Kidney (tissue), 14 donors: Measurements from ENCODE around the gene SLC66A1. TPM values are rescaled to one million over a fixed set of nuclear protein-coding genes. Genes with fewer than 3 reads are reported as not detected.

ENCODE experiments used
- DNase-seq, 5 donors: peaks; one replicate each; pipeline ENCODE4 v3.0.0-alpha.2; 2013 to 2020
- FAIRE-seq: peaks from 2 replicates; lab custom pipeline; 2012; peaks lifted over from hg19 to GRCh38; lab: Jason Lieb, UNC
- H3K27ac ChIP-seq, 2 donors: one replicate each; pipeline ENCODE4 v1.7.0; 2013; ENCODE audit warnings: low read depth in 2 of 2, low read length in 2 of 2, inconsistent platforms in 1 of 2
- H3K27me3 ChIP-seq: one replicate; pipeline ENCODE4 v1.7.1; 2013; ENCODE audit warnings: low read length, inconsistent platforms; ENCODE audit not compliant: control insufficient read depth, insufficient read depth
- H3K36me3 ChIP-seq, 3 donors: one replicate each; pipeline versions ENCODE4 v1.7.0 to v1.7.1; 2013; ENCODE audit warnings: low read length in 3 of 3, control low read depth in 1 of 3, inconsistent platforms in 1 of 3; ENCODE audit not compliant: insufficient read depth in 3 of 3, control insufficient read depth in 2 of 3
- H3K4me1 ChIP-seq, 3 donors: one replicate each; pipeline versions ENCODE4 v1.7.0 to v1.7.1; 2013; ENCODE audit warnings: low read length in 3 of 3, inconsistent platforms in 1 of 3, low read depth in 1 of 3; ENCODE audit not compliant: control insufficient read depth in 2 of 3, insufficient read depth in 2 of 3
- H3K4me3 ChIP-seq, 3 donors: one replicate each; pipeline versions ENCODE4 v1.7.0 to v1.8.1; 2013; ENCODE audit warnings: low read length in 3 of 3, control low read depth in 1 of 3, inconsistent platforms in 1 of 3
- H3K9ac ChIP-seq, 3 donors: one replicate each; pipeline versions ENCODE4 v1.7.0 to v1.7.1; 2013; ENCODE audit warnings: low read length in 3 of 3, control low read depth in 1 of 3, inconsistent platforms in 1 of 3
- H3K9me3 ChIP-seq, 3 donors: one replicate each; pipeline versions ENCODE4 v1.7.0 to v1.7.1; 2013; ENCODE audit warnings: low read length in 3 of 3, control low read depth in 1 of 3, inconsistent platforms in 1 of 3; ENCODE audit not compliant: control insufficient read depth in 2 of 3, insufficient read depth in 1 of 3
- intact Hi-C: fragments of 100-400 bp; cut with DNase I; formaldehyde crosslinking; loops from one replicate; pipeline ENCODE4 v1.11.1; 2022
- polyA plus RNA-seq: library from polyadenylated mRNA; stranded (reverse); fragments of 350-450 nt; fragmentation: Illumina TruSeq; extraction: RNeasy Lipid Tissue Mini Kit (QIAGEN cat#74804); gene quantifications from one replicate; pipeline ENCODE4 v1.2.3, GENCODE V29; 2014; ENCODE audit warnings: low read depth, low replicate concordance; ENCODE audit not compliant: insufficient read depth
- total RNA-seq: library from RNA; stranded (reverse); fragmentation: NEBNext Ultra II Directional; extraction: Animal tissue kit (Norgen Biotek cat#: 25700); gene quantifications from one replicate; pipeline ENCODE4 v1.2.1, GENCODE V29; 2021
- TF ChIP-seq, protein P1 (sequence below): IDR thresholded peaks from 3 replicates; pipeline ENCODE4 v1.5.1; 2012; ENCODE audit warnings: mild to moderate bottlenecking, moderate library complexity, borderline replicate concordance; ENCODE audit not compliant: insufficient read depth; ENCODE audit errors: extremely low read depth
- donor health status: control.
- donor health status: control.
- donor health status: control.
- donor health status: control.
- donor health status: control.
- donor health status: DM: yes; HTN: yes; CAD: no.
- donor health status: Normal renal cell carcinoma (clear cell type).

The SLC66A1 gene
- total and polyA plus RNA-seq, 2 donors from 2014 or later, result 12.2 to 14.7 TPM

DNA sequence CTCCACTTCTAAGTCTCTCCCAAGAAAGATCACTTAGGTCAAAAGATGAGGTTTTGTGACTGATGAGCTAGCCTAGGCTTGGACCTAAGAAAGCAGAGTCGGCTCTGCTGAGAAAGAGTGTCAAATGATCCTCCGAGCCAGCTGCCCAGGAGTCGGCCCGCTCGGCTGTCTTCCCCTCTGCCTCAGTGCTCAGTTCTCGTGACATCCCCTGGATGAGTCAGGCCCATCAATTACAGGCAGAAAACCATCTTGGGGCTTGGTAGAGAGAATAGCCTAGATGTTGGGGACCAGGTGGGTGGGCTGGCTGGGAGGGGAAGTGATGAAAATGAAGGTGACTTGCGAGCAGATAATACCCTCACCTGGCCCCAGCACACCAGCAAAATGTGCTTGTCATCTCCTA is 60.5 kb downstream of the SLC66A1 start:
- Histone ChIP-seq H3K4me1 (peaks cover 0 to 2% (median 0%) of the 10 kb centered on the region in 3 donors), H3K9me3 (no peaks in the 10 kb centered on the region), H3K27me3 (no peaks in the 10 kb centered on the region), H3K9ac (no peak overlapping the region), H3K36me3 (peaks cover 2 to 7% (median 2%) of the 10 kb centered on the region in 3 donors), H3K27ac (no peak overlapping the region), H3K4me3 (no peak overlapping the region)
- no peak for DNase-seq
- TF ChIP-seq, protein P1, sequence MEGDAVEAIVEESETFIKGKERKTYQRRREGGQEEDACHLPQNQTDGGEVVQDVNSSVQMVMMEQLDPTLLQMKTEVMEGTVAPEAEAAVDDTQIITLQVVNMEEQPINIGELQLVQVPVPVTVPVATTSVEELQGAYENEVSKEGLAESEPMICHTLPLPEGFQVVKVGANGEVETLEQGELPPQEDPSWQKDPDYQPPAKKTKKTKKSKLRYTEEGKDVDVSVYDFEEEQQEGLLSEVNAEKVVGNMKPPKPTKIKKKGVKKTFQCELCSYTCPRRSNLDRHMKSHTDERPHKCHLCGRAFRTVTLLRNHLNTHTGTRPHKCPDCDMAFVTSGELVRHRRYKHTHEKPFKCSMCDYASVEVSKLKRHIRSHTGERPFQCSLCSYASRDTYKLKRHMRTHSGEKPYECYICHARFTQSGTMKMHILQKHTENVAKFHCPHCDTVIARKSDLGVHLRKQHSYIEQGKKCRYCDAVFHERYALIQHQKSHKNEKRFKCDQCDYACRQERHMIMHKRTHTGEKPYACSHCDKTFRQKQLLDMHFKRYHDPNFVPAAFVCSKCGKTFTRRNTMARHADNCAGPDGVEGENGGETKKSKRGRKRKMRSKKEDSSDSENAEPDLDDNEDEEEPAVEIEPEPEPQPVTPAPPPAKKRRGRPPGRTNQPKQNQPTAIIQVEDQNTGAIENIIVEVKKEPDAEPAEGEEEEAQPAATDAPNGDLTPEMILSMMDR, result no peak
- intact Hi-C loops, result no loop called here
- FAIRE-seq, result no peak

DNA sequence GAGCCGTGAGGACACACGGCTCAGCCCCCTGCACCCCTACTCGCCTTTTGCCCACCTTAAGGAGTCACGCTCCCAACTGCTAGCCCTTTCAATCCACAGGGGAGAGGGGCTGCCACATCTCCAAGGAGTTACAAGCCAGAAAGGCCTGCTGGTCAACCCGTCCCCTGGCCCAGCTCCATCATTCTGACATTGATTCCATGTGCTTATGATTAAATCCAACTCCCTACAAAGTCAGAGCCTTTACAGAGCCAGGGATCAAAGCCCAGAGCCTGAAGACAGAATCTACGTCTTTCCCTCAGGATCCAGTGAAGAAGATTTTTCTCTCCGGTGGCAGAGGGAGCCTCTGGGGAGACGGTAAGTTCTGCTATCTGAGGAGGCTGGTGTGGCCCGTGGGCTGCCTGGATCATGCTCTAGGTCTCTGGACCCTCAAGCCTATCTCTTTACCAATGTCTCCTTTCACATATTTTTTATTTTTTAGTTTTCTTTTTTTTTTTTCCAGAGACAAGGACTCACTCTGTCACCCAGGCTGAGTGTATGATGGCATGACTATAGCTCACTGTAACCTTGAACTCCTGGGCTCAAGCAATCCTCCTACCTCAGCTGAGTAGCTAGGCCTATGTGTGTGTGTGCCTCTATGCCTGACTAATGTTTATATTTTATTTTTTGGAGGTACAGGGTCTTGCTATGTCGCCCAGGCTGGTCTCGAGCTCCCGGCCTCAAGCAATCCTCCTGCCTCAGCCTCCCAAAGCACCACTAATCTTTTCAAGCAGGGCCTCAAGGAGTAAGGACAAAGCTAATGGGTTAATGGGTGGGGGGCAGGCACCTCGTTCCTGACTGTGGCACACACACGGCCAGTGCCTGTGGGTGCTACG is 61.3 kb downstream of the SLC66A1 start:
- intact Hi-C loops, result no loop called here

DNA sequence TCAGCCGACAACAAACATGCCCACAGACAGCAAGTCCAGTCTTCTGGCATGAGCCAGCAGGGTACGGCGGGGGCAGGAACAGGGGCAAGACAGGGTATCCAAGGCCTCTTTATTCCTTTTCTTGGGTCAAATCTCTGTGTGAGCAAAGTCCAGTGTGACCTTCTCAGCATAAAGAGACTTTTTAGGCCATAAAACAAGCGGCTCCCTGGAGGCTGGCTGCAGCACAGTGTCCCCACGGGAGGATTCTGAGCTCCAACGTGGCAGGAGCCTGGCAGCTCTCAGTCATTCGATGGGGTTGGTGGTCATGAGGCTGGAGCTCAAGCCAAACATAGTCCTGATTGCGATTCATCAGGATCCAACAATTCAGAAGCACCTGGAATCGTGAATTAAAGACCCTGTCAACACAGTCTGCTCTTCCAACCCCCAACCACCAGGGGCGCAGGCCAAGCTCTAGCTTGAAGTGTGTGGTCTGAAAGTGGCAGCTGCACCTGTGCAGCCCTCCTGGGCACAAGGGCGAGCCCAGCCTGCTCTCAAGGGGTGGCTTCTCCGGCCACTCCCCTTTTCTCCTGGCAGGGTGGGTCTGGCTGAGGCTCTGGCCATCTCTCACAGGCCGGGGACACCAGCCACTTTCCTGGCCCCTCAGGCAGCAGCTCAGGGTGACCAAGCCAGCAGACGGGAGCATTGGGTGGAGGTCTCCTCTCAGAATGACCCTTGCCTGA is 62.1 kb downstream of the SLC66A1 start:
- no peaks in the 10 kb centered on the region for H3K9me3 ChIP-seq
- TF ChIP-seq, protein P1, result no peak
- no peaks in the 10 kb centered on the region for H3K27me3 ChIP-seq
- peaks cover 0 to 2% (median 0%) of the 10 kb centered on the region in 3 donors for H3K4me1 ChIP-seq
- no peak overlapping the region for H3K4me3 ChIP-seq
- DNase-seq (no peak), FAIRE-seq (no peak)
- H3K27ac ChIP-seq, result no peak overlapping the region
- H3K9ac ChIP-seq, result no peak overlapping the region
- H3K36me3 ChIP-seq, result peaks cover 2 to 14% (median 14%) of the 10 kb centered on the region in 3 donors
- intact Hi-C loops, result no loop called here

More for the DNA sequence above, 61.3 kb downstream of the SLC66A1 start:
- Histone ChIP-seq H3K4me1 (peaks cover 0 to 2% (median 0%) of the 10 kb centered on the region in 3 donors), H3K9ac (no peak overlapping the region), H3K27ac (no peak overlapping the region), H3K27me3 (no peaks in the 10 kb centered on the region), H3K36me3 (peaks cover 2 to 14% (median 10%) of the 10 kb centered on the region in 3 donors), H3K4me3 (no peak overlapping the region), H3K9me3 (no peaks in the 10 kb centered on the region)
- DNase-seq (no peak), FAIRE-seq (no peak)
- TF ChIP-seq, protein P1, result no peak
